HepG2 (cell line): ENCODE results near the gene ABCD4. TPM values are rescaled to one million over a fixed set of nuclear protein-coding genes. Genes with fewer than 3 reads are reported as not detected.

Experiments
- CTCF ChIP-seq: sonication (generic); formaldehyde crosslinking; IDR thresholded peaks from 2 replicates; pipeline ENCODE4 v1.5.0; 2020; ENCODE audit warnings: mild to moderate bottlenecking, missing genetic modification reagents, moderate library complexity
- GPBP1L1 ChIP-seq: sonication (generic); formaldehyde crosslinking; IDR thresholded peaks from 2 replicates; pipeline ENCODE4 v1.5.0; 2020; ENCODE audit warnings: mild to moderate bottlenecking, missing genetic modification reagents
- HNRNPL ChIP-seq: fragments of 200-400 bp; formaldehyde crosslinking; IDR thresholded peaks from 2 replicates; pipeline ENCODE4 v1.6.1; 2017; ENCODE audit warnings: mild to moderate bottlenecking, low read depth, low read length
- KLF16 ChIP-seq, 2 experiments: sonication (generic) in 1 of 2; formaldehyde crosslinking in 1 of 2; IDR thresholded peaks; 2 replicates each; pipeline versions ENCODE4 v1.6.1 to v1.8.0; 2016 to 2023; ENCODE audit warnings: missing genetic modification reagents in 2 of 2, missing compliant biosample characterization in 1 of 2
- PATZ1 ChIP-seq: sonication (generic); formaldehyde crosslinking; IDR thresholded peaks from 2 replicates; pipeline ENCODE4 v1.4.0; 2020; ENCODE audit warnings: missing genetic modification reagents
- RAD21 ChIP-seq: fragments of 450-650 bp; formaldehyde crosslinking; IDR thresholded peaks from 2 replicates; pipeline ENCODE4 v1.5.0; 2020; ENCODE audit warnings: mild to moderate bottlenecking
- RBM39 ChIP-seq: fragments of 200-400 bp; formaldehyde crosslinking; IDR thresholded peaks from one replicate; pipeline ENCODE4 v1.6.1; 2018; ENCODE audit warnings: antibody characterized with exemption, mild to moderate bottlenecking, low read depth, low read length; ENCODE audit not compliant: poor library complexity, severe bottlenecking
- RNF2 ChIP-seq: fragments of 450-650 bp; conservative IDR thresholded peaks from 2 replicates; pipeline ENCODE4 v1.6.1; 2016; ENCODE audit warnings: low read depth
- SATB2 ChIP-seq: sonication (generic); formaldehyde crosslinking; IDR thresholded peaks from 2 replicates; pipeline ENCODE4 v1.5.0; 2020; ENCODE audit warnings: missing genetic modification reagents
- ZNF230 ChIP-seq: sonication (generic); formaldehyde crosslinking; IDR thresholded peaks from 2 replicates; pipeline ENCODE4 v1.4.0; 2020; ENCODE audit warnings: mild to moderate bottlenecking, missing genetic modification reagents
- ZNF235 ChIP-seq: sonication (generic); formaldehyde crosslinking; IDR thresholded peaks from 2 replicates; pipeline ENCODE4 v1.8.1; 2023; ENCODE audit warnings: mild to moderate bottlenecking, missing genetic modification reagents, borderline replicate concordance
- ZNF335 ChIP-seq: sonication (generic); formaldehyde crosslinking; IDR thresholded peaks from 2 replicates; pipeline ENCODE4 v1.4.0; 2020; ENCODE audit warnings: missing genetic modification reagents
- ZNF350 ChIP-seq: sonication (generic); formaldehyde crosslinking; IDR thresholded peaks from 2 replicates; pipeline ENCODE4 v1.4.0; 2020; ENCODE audit warnings: mild to moderate bottlenecking, low read depth, missing genetic modification reagents, borderline replicate concordance
- ZNF382 ChIP-seq: sonication (generic); formaldehyde crosslinking; IDR thresholded peaks from 2 replicates; pipeline ENCODE4 v1.5.0; 2020; ENCODE audit warnings: missing genetic modification reagents, mild to moderate bottlenecking, borderline replicate concordance
- ZNF792 ChIP-seq: IDR thresholded peaks from 2 replicates; pipeline ENCODE4 v1.6.1; 2016
- polyA plus RNA-seq, 8 experiments: library from polyadenylated mRNA; depleted of rRNA in 3 of 8; stranded (reverse) in 7 of 8; unstranded in 1 of 8; fragments of >200 nt; fragmentation: Illumina TruSeq in 4 of 8; extraction: Trizol in 4 of 8; gene quantifications; 2 replicates each; pipeline versions ENCODE4 v1.2.1 to v1.2.3, GENCODE V29; 2011 to 2016; ENCODE audit warnings: low read depth in 4 of 8, missing spikeins in 1 of 8, mixed read lengths in 1 of 8; ENCODE audit not compliant: insufficient read depth in 1 of 8
- total RNA-seq, 5 experiments: library from RNA; depleted of rRNA; stranded (reverse); fragments of >200 nt; fragmentation: Illumina TruSeq; extraction: Trizol; gene quantifications; 2 replicates each; pipeline ENCODE4 v1.2.3, GENCODE V29; 2016; ENCODE audit warnings: low read depth in 1 of 5
- TF ChIP-seq, protein P1 (sequence below): sonication (generic); formaldehyde crosslinking; IDR thresholded peaks from 2 replicates; pipeline ENCODE4 v1.8.0; 2022; ENCODE audit warnings: mild to moderate bottlenecking, missing genetic modification reagents; ENCODE audit not compliant: insufficient replicate concordance
- TF ChIP-seq, protein P2 (sequence below): IDR thresholded peaks from 2 replicates; pipeline ENCODE4 v1.6.1; 2016; ENCODE audit warnings: missing biosample characterization, missing genetic modification reagents, low read depth
- TF ChIP-seq, protein P3 (sequence below): sonication (generic); formaldehyde crosslinking; IDR thresholded peaks from 2 replicates; pipeline ENCODE4 v1.8.0; 2022; ENCODE audit warnings: missing genetic modification reagents, mild to moderate bottlenecking, borderline replicate concordance

The ABCD4 gene
- total and polyA plus RNA-seq, 2 of the 13 experiments (the other 11 are each of a cell fraction or from before 2014, with no cell fraction given), result 47.5 to 50.5 TPM

GRCh38 chr14:74302634-74303569 is at the start of gene ABCD4 (continued):
- TF ChIP-seq ZNF235 (CRISPR knock-in tag), result no peak
- peak in 1 of 2 experiments; percentile 96; a peak in 2 of 4 replicates for TF ChIP-seq KLF16 (CRISPR knock-in tag; IDR thresholded peaks at IDR 0.05)
- no peak for TF ChIP-seq SATB2 (CRISPR knock-in tag)
- TF ChIP-seq ZNF335 (CRISPR knock-in tag), result peak; percentile 9; the same call in 1 of the 2 replicates
- TF ChIP-seq ZNF230 (CRISPR knock-in tag), result peak; percentile 86; the same call in 1 of the 2 replicates
- TF ChIP-seq RAD21 (CRISPR knock-in tag), result peak; percentile 33; the same call in 1 of the 2 replicates
- no peak for TF ChIP-seq GPBP1L1
- TF ChIP-seq CTCF, result peak; percentile 78
- no peak for TF ChIP-seq ZNF382
- peak; percentile 62 for TF ChIP-seq RBM39
- TF ChIP-seq PATZ1 (CRISPR knock-in tag), result peak; percentile 38; the same call in 1 of the 2 replicates
- TF ChIP-seq, protein P1, sequence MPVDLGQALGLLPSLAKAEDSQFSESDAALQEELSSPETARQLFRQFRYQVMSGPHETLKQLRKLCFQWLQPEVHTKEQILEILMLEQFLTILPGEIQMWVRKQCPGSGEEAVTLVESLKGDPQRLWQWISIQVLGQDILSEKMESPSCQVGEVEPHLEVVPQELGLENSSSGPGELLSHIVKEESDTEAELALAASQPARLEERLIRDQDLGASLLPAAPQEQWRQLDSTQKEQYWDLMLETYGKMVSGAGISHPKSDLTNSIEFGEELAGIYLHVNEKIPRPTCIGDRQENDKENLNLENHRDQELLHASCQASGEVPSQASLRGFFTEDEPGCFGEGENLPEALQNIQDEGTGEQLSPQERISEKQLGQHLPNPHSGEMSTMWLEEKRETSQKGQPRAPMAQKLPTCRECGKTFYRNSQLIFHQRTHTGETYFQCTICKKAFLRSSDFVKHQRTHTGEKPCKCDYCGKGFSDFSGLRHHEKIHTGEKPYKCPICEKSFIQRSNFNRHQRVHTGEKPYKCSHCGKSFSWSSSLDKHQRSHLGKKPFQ (CRISPR knock-in tag), result peak; percentile 49
- peak; percentile 74; the same call in 1 of the 2 replicates for TF ChIP-seq ZNF792 (CRISPR knock-in tag)
- TF ChIP-seq RNF2, result no peak
- TF ChIP-seq, protein P2, sequence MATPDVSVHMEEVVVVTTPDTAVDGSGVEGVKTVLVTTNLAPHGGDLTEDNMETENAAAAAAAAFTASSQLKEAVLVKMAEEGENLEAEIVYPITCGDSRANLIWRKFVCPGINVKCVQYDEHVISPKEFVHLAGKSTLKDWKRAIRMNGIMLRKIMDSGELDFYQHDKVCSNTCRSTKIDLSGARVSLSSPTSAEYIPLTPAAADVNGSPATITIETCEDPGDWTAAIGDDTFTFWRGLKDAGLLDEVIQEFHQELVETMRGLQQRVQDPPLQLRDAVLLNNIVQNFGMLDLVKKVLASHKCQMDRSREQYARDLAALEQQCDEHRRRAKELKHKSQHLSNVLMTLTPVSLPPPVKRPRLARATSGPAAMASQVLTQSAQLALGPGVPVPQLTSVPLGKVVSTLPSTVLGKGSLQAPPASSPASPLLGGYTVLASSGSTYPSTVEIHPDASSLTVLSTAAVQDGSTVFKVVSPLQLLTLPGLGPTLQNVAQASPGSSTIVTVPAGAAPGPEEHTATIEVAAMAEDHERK (CRISPR knock-in tag), result no peak
- TF ChIP-seq, protein P3, sequence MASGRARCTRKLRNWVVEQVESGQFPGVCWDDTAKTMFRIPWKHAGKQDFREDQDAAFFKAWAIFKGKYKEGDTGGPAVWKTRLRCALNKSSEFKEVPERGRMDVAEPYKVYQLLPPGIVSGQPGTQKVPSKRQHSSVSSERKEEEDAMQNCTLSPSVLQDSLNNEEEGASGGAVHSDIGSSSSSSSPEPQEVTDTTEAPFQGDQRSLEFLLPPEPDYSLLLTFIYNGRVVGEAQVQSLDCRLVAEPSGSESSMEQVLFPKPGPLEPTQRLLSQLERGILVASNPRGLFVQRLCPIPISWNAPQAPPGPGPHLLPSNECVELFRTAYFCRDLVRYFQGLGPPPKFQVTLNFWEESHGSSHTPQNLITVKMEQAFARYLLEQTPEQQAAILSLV (CRISPR knock-in tag), result no peak
- peak; percentile 95 for TF ChIP-seq ZNF350
- TF ChIP-seq HNRNPL, result peak; percentile 62; the same call in 1 of the 2 replicates
